SK-N-SH (cell line): Measurements from ENCODE around the gene ZNF697. TPM values are rescaled to one million over a fixed set of nuclear protein-coding genes. Genes with fewer than 3 reads are reported as not detected.

ENCODE experiments used
- CTCF ChIA-PET: fragments of 300-600, 350-600 bp; formaldehyde crosslinking; extraction: SDS; loops from one replicate; lab custom pipeline; 2021; lab: Yijun Ruan, JAX
- POLR2A ChIA-PET: fragments of 350-600 bp; sonication (Branson Sonifier 250); formaldehyde crosslinking; extraction: SDS; loops from one replicate; lab custom pipeline; 2020; ENCODE audit warnings: antibody characterized with exemption, inconsistent platforms; lab: Yijun Ruan, JAX
- DNase-seq: peaks from one replicate; pipeline ENCODE4 v3.0.0; 2012
- H2AFZ ChIP-seq: fragments of 200-600 bp; sonication (generic); 2 replicates; pipeline ENCODE4 v1.8.1; 2016; ENCODE audit warnings: antibody characterized with exemption, mild to moderate bottlenecking, low read depth
- H3F3A ChIP-seq: fragments of 200-600 bp; sonication (generic); replicated peaks from 2 replicates; pipeline ENCODE3; 2016; ENCODE audit warnings: antibody characterized with exemption, mild to moderate bottlenecking; ENCODE audit not compliant: insufficient read depth
- H3K27ac ChIP-seq, 2 experiments: fragments of 200-500 bp in 1 of 2; fragments of 200-600 bp in 1 of 2; sonication (Bioruptor generic) in 1 of 2; sonication (generic), shearing (Covaris generic) in 1 of 2; 2 replicates each; pipeline versions ENCODE4 v1.5.1 to v1.6.1; 2014 to 2016; ENCODE audit warnings: low read depth in 2 of 2, inconsistent platforms in 1 of 2, low read length in 1 of 2, mild to moderate bottlenecking in 1 of 2, mixed read lengths in 1 of 2
- H3K27me3 ChIP-seq: fragments of 200-600 bp; sonication (generic), shearing (Covaris generic); 2 replicates; pipeline ENCODE4 v1.6.1; 2016; ENCODE audit warnings: mixed run types; ENCODE audit not compliant: insufficient read depth
- H3K36me3 ChIP-seq, 2 experiments: fragments of 200-500 bp in 1 of 2; fragments of 200-600 bp in 1 of 2; sonication (Bioruptor generic) in 1 of 2; sonication (generic) in 1 of 2; replicated peaks in 1 of 2; 2 replicates each; pipeline versions ENCODE3 to v1.5.1; 2014 to 2016; ENCODE audit warnings: low read length in 1 of 2, mild to moderate bottlenecking in 1 of 2; ENCODE audit not compliant: insufficient read depth in 2 of 2, control insufficient read depth in 1 of 2
- H3K4me1 ChIP-seq, 2 experiments: fragments of 200-500 bp in 1 of 2; fragments of 200-600 bp in 1 of 2; sonication (Bioruptor generic) in 1 of 2; sonication (generic), shearing (Covaris generic) in 1 of 2; 2 replicates each; pipeline versions ENCODE4 v1.5.1 to v1.6.1; 2014 to 2016; ENCODE audit warnings: low read depth in 1 of 2, low read length in 1 of 2, mixed run types in 1 of 2; ENCODE audit not compliant: insufficient read depth in 2 of 2, control insufficient read depth in 1 of 2
- H3K4me2 ChIP-seq: fragments of 200-600 bp; sonication (generic), shearing (Covaris generic); 2 replicates; pipeline ENCODE4 v1.6.1; 2017; ENCODE audit warnings: mixed run types
- H3K4me3 ChIP-seq, 2 experiments: fragments of 200-500 bp in 1 of 2; fragments of 200-600 bp in 1 of 2; sonication (Bioruptor generic) in 1 of 2; sonication (generic), shearing (Covaris generic) in 1 of 2; 2 replicates each; pipeline versions ENCODE4 v1.5.1 to v1.8.1; 2014 to 2016; ENCODE audit warnings: low read depth in 2 of 2, inconsistent platforms in 1 of 2, low read length in 1 of 2, mild to moderate bottlenecking in 1 of 2, mixed read lengths in 1 of 2, moderate library complexity in 1 of 2
- H3K79me2 ChIP-seq: fragments of 200-600 bp; sonication (generic); 2 replicates; pipeline ENCODE4 v1.8.1; 2017; ENCODE audit warnings: mild to moderate bottlenecking; ENCODE audit not compliant: insufficient read depth
- H3K9ac ChIP-seq: fragments of 200-600 bp; sonication (generic); 2 replicates; pipeline ENCODE4 v1.6.1; 2017; ENCODE audit warnings: mixed run types
- H3K9me2 ChIP-seq: fragments of 200-600 bp; sonication (generic); 2 replicates; pipeline ENCODE4 v1.6.1; 2017; ENCODE audit warnings: mixed run types
- H3K9me3 ChIP-seq: fragments of 200-600 bp; sonication (generic); 2 replicates; pipeline ENCODE4 v1.6.1; 2017; ENCODE audit warnings: mixed run types, mild to moderate bottlenecking, moderate library complexity
- H4K20me1 ChIP-seq: fragments of 200-600 bp; sonication (generic); 2 replicates; pipeline ENCODE4 v1.6.1; 2017; ENCODE audit warnings: mild to moderate bottlenecking, mixed run types; ENCODE audit not compliant: insufficient read depth
- CHD2 ChIP-seq: fragments of 150-350 bp; IDR thresholded peaks from 2 replicates; pipeline ENCODE4 v1.6.1; 2018; ENCODE audit warnings: low read length; ENCODE audit not compliant: partially characterized antibody
- CTCF ChIP-seq: fragments of 200-600 bp; sonication (generic); IDR thresholded peaks from 2 replicates; pipeline ENCODE4 v1.6.1; 2017; ENCODE audit warnings: antibody characterized with exemption, mild to moderate bottlenecking, moderate library complexity
- ELF1 ChIP-seq: IDR thresholded peaks from 2 replicates; pipeline ENCODE4 v1.4.0; 2012
- EZH2phosphoT487 ChIP-seq: fragments of 200-600 bp; sonication (generic); IDR thresholded peaks from 2 replicates; pipeline ENCODE4 v1.6.1; 2017; ENCODE audit warnings: low read depth, mixed run types, mild to moderate bottlenecking, antibody characterized with exemption, moderate library complexity, borderline replicate concordance
- FOSL2 ChIP-seq: IDR thresholded peaks from 2 replicates; pipeline ENCODE4 v1.4.0; 2012; ENCODE audit warnings: low read depth, mild to moderate bottlenecking, moderate library complexity, borderline replicate concordance
- FOXM1 ChIP-seq: IDR thresholded peaks from 2 replicates; pipeline ENCODE4 v1.4.0; 2012; ENCODE audit warnings: low read depth, mild to moderate bottlenecking
- GABPA ChIP-seq: IDR thresholded peaks from 2 replicates; pipeline ENCODE4 v1.4.0; 2012; ENCODE audit warnings: low read depth, mild to moderate bottlenecking
- GATA2 ChIP-seq: sonication (generic); formaldehyde crosslinking; IDR thresholded peaks from 2 replicates; pipeline ENCODE4 v1.5.0; 2020; ENCODE audit warnings: mild to moderate bottlenecking, missing genetic modification reagents
- IRF3 ChIP-seq: fragments of 150-350 bp; IDR thresholded peaks from 2 replicates; pipeline ENCODE4 v1.6.1; 2016; ENCODE audit warnings: mild to moderate bottlenecking, low read depth, low read length
- JUND ChIP-seq: IDR thresholded peaks from 2 replicates; pipeline ENCODE4 v1.4.0; 2012
- MEF2A ChIP-seq: IDR thresholded peaks from 2 replicates; pipeline ENCODE4 v1.4.0; 2012; ENCODE audit warnings: low read depth, borderline replicate concordance
- MXI1 ChIP-seq: IDR thresholded peaks from 2 replicates; pipeline ENCODE4 v1.6.1; 2012; ENCODE audit warnings: mild to moderate bottlenecking, low read depth, low read length, improper control_type of control experiment
- NFIC ChIP-seq: IDR thresholded peaks from 2 replicates; pipeline ENCODE4 v1.4.0; 2012; ENCODE audit warnings: borderline replicate concordance
- NRF1 ChIP-seq: IDR thresholded peaks from 2 replicates; pipeline ENCODE4 v1.6.1; 2012; ENCODE audit warnings: low read depth, mild to moderate bottlenecking, low read length
- RCOR1 ChIP-seq: fragments of 150-350 bp; IDR thresholded peaks from 2 replicates; pipeline ENCODE4 v1.6.1; 2017; ENCODE audit warnings: antibody characterized with exemption, low read length
- USF1 ChIP-seq: IDR thresholded peaks from 2 replicates; pipeline ENCODE4 v1.4.0; 2012; ENCODE audit warnings: low read depth, borderline replicate concordance
- YY1 ChIP-seq: IDR thresholded peaks from 2 replicates; pipeline ENCODE4 v1.4.0; 2012; ENCODE audit warnings: low read depth, mild to moderate bottlenecking
- WGBS: methylation state at CpG from one replicate; pipeline ENCODE4 v1.1.6; 2017; ENCODE audit warnings: low lambda C conversion rate; 5-methylcytosine and 5-hydroxymethylcytosine counted together
- polyA plus RNA-seq, 3 experiments: library from polyadenylated mRNA; depleted of rRNA; stranded (reverse); fragments of >200 nt; gene quantifications; 2 replicates each; pipeline ENCODE4 v1.2.3, GENCODE V29; 2012
- TF ChIP-seq, protein P1 (sequence below): IDR thresholded peaks from 2 replicates; pipeline ENCODE4; 2012

Gene ZNF697
- polyA plus RNA-seq, 1 of the 3 experiments (the other 2 are of a cell fraction), result 3.4 TPM

DNA sequence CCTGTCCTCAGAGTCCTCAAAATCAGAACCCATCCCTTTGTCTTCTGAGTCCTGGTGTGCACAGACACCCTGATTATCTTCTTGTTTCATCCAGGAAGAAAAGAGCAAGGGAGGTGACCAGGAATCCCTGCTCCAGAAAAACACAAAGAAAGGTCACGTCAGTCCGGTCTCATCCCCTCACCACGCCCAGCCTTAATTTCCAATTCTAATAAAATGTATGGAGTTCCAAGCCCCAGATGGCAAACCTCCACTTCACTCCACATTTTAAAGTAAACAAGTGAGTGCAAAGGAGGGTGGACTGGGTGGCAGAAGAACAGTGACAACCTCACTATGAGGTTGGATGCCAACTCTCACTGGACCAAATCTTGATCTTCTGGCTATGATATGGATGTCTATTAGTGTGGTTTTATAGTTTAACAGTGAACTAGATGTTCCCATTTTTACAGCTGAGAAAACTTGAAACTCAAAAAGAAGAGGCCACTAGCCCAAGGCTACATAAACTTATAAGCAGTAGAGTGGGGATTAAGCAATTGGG is 22.0 kb downstream of the ZNF697 start (continued):
- TF ChIP-seq, protein P1, sequence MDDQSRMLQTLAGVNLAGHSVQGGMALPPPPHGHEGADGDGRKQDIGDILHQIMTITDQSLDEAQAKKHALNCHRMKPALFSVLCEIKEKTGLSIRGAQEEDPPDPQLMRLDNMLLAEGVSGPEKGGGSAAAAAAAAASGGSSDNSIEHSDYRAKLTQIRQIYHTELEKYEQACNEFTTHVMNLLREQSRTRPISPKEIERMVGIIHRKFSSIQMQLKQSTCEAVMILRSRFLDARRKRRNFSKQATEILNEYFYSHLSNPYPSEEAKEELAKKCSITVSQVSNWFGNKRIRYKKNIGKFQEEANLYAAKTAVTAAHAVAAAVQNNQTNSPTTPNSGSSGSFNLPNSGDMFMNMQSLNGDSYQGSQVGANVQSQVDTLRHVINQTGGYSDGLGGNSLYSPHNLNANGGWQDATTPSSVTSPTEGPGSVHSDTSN, result no peak
- TF ChIP-seq NRF1 (no peak), USF1 (no peak), MEF2A (no peak)

- H2AFZ ChIP-seq, result no peak overlapping the region
- H3K36me3 ChIP-seq, result peaks cover 24 to 44% of the 10 kb centered on the region in 2 experiments
- WGBS, result 91% methylated on average over 20 of the region's 30 CpGs
- peaks cover 23% of the 10 kb centered on the region for H4K20me1 ChIP-seq
- H3K9me2 ChIP-seq, result no peaks in the 10 kb centered on the region
- H3F3A ChIP-seq, result peaks cover 4% of the 10 kb centered on the region
- ChIA-PET CTCF (interaction anchor here (1.0 to 2.3 kb wide), 4 partner anchors 10 to 121 kb away, joined by 3 to 7 read pairs (median 5); no protein-coding TSS in a partner anchor), POLR2A (no interaction called here)
- no peak overlapping the region for H3K4me2 ChIP-seq
- H3K9me3 ChIP-seq, result no peaks in the 10 kb centered on the region
- H3K4me3 ChIP-seq, result no peak overlapping the region
- no peak overlapping the region for H3K27ac ChIP-seq
- peaks cover 22% of the 10 kb centered on the region for H3K79me2 ChIP-seq
- TF ChIP-seq GABPA, result no peak
- no peak for TF ChIP-seq NFIC
- no peak overlapping the region for H3K9ac ChIP-seq
- peaks cover 0 to 4% of the 10 kb centered on the region in 2 experiments; a peak in 1 of 4 replicates for H3K4me1 ChIP-seq
- no peaks in the 10 kb centered on the region for H3K27me3 ChIP-seq
- no peak for DNase-seq
Measured at GRCh38 chr1:119623678-119624077, 24.4 kb downstream of the ZNF697 start.

DNA sequence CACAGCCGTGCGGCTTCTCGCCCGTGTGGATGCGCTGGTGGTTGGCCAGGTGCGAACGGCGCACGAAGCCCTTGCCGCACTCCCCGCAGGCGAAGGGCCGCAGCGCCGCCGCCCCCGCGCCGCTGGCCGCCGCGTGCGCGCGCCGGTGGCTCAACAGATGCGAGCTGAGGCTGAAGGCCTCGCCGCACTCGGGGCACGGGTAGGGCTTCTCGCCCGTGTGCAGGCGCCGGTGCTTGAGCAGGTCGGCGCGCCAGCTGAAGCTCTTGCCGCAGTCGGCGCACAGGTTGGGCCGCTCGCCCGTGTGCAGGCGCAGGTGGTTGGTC is 24.9 kb downstream of the ZNF697 start:
- ChIA-PET POLR2A (no interaction called here), CTCF (interaction anchor here (0.9 to 1.7 kb wide), 2 partner anchors 9 to 24 kb away, joined by 3 to 6 read pairs; no protein-coding TSS in a partner anchor)
- Histone ChIP-seq H3K79me2 (peaks cover 16% of the 10 kb centered on the region), H3K4me1 (peaks cover under 1 to 4% of the 10 kb centered on the region in 2 experiments; a peak in 1 of 4 replicates), H3K4me3 (no peak overlapping the region), H4K20me1 (peaks cover 18% of the 10 kb centered on the region), H3K4me2 (no peak overlapping the region), H3K27me3 (no peaks in the 10 kb centered on the region), H3F3A (peaks cover 4% of the 10 kb centered on the region), H3K9ac (no peak overlapping the region), H2AFZ (no peak overlapping the region), H3K27ac (no peak overlapping the region), H3K9me3 (no peaks in the 10 kb centered on the region), H3K36me3 (peaks cover 24 to 43% of the 10 kb centered on the region in 2 experiments), H3K9me2 (no peaks in the 10 kb centered on the region)
- 94% methylated on average over 28 of the region's 45 CpGs for WGBS
- no peak for TF ChIP-seq JUND
- TF ChIP-seq MXI1, result no peak
- TF ChIP-seq FOSL2, result no peak
- TF ChIP-seq GATA2, result no peak
- no peak for TF ChIP-seq ELF1
- TF ChIP-seq EZH2phosphoT487, result no peak
- no peak for TF ChIP-seq GABPA
- no peak for TF ChIP-seq CHD2
- no peak for TF ChIP-seq NFIC
- no peak for TF ChIP-seq CTCF
- TF ChIP-seq FOXM1, result no peak
- TF ChIP-seq USF1, result no peak
- TF ChIP-seq, protein P1, result no peak
- no peak for TF ChIP-seq YY1
- no peak for TF ChIP-seq IRF3
- TF ChIP-seq RCOR1, result no peak
- DNase-seq, result no peak
